Measurements from ENCODE around the gene KASH5.
"Not testable (repeated sequence)": the region's sequence is repeated elsewhere in the genome, so short reads cannot be mapped to it uniquely, and the experiment has no call there.

Gene KASH5

GRCh38 chr19:49438261-49438660 is 50.2 kb downstream of the KASH5 start:
- DNase-seq (ENCODE audit: low read depth) = no peak

DNA sequence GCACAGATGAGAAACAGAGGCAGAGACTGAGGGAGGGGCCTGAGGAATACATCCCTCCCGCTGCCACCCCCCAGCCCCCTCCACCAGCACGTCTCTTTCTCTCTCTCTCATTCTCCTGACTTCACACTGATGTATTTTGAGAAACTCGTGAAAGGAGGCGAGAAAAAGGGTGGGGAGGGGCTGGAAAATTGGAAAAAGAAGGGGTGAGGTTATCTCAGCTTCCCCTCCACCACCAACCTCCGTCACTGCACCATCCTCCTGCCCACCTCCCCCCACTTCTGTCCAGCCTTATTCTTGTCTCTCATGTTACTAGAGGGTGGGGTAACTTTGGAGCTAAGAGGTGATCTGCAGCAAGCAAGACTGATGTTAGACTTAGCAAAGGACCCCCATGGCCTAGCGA is 51.8 kb downstream of the KASH5 start:
- no peak for DNase-seq (ENCODE audit: low read depth)

GRCh38 chr19:49440439-49441209 is 52.6 kb downstream of the KASH5 start:
- no peak for DNase-seq (ENCODE audit: low read depth)

GRCh38 chr19:49441210-49441959 is 53.3 kb downstream of the KASH5 start, which contains the start of gene SLC17A7:
TSS of gene SLC17A7 (minus strand) at chr19:49441527. CDS start at chr19:49441379, 148 bp downstream.
- no peak for DNase-seq (ENCODE audit: low read depth)

DNA sequence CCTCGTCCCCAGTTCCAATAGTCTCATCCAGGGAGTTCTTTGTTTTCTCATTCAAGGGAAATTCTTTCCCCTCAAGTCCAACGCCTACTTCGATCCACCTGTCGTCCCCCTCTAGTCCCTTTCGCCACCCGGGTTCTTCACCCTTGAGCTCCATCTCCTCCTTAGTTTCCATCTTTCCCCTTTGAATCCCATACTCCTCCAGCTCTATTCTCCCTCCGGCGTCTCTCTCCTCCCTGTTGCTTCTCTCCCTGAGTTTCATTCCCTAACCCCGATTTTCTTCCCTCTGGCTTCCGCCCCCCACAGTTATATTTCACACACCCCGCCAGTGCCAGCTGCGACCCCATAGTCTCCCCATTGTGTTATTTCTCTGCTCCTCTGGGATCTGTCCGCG is 53.9 kb downstream of the KASH5 start:
- DNase-seq (ENCODE audit: low read depth) = no peak

DNA sequence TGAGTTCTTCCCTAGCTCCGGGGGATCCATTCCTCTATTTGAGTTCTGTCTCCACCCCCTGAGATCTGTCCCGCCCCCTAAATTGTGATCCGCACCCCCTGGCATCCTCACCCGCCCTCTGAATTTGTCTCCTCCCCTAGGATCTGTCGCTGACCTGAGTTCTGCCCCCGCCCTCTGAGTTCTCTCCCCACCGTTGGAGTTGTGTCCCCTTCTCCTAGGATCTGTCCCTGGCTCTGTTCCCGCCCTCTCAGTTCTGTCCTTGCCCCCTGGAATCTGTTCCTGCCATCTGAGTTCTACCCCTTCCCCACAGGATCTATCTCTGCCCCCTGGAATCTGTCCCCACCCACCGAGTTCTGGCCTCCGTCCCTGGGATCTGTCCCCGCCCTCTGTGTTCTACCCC is 54.3 kb downstream of the KASH5 start:
- no peak for DNase-seq (ENCODE audit: low read depth)

GRCh38 chr19:49442771-49443365 is 54.8 kb downstream of the KASH5 start:
- DNase-seq (ENCODE audit: low read depth) = peak; percentile 67

DNA sequence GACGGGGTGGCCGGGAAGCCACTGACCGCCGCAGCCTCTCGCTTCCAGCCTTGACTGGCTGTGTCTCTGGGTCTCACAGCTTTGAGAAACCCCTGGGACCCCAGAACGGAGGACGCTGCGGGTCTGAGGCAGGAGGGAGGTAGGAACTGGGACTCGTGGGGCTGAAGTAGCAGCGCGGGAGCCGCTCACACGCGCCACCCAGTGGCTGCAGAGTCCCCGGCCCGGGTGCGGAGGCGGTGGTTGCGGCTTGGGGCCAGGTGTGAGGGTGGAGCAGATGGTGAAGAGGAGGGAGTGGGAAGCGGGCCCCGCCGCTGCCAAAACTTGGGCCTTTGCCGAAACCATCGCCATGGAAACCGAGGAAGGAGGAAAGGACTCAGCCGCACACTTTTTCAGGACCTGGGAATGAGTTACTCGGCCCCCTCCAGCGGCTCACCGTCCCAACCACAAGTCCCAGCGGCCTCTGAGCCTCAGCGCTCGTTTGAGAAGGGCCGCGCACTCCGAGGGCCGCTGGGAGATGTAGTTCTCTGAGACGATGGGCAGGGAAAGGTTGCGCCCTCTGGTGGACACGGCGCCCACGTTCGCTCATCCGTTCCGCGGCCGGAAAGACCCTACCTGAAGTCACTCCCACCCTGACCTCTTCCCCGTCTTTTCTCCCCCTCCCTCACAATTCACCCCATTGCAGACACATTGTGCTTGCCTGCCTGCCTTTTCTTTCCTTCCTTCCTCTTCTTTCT is 55.5 kb downstream of the KASH5 start:
- peak; percentile 86 for DNase-seq (ENCODE audit: low read depth)

GRCh38 chr19:49444100-49444700 is 56.2 kb downstream of the KASH5 start:
- not testable (repeated sequence) for DNase-seq (ENCODE audit: low read depth)

- DNase-seq (ENCODE audit: low read depth) = no peak
Measured at GRCh38 chr19:49445997-49446396, 57.9 kb downstream of the KASH5 start.

GRCh38 chr19:49447485-49448431 is 59.7 kb downstream of the KASH5 start:
- DNase-seq (ENCODE audit: low read depth) = no peak

DNA sequence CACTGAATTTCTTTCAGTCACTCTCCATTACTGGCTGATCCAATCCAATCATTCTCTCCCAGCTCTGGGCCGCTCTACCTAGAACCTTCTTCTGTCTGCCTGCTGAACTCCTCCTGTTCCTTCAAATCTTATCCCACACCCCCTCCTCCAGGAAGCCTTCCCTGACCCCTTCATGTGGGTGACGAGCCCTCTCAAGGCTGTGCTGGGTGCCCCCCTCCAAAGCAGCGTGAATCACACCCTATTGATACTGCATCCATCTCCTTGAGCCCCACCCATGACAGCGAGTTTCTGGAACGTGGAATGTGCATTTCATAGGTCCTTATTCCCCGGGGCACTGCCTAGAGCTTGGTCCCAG is 60.4 kb downstream of the KASH5 start:
- no peak for DNase-seq (ENCODE audit: low read depth)

DNA sequence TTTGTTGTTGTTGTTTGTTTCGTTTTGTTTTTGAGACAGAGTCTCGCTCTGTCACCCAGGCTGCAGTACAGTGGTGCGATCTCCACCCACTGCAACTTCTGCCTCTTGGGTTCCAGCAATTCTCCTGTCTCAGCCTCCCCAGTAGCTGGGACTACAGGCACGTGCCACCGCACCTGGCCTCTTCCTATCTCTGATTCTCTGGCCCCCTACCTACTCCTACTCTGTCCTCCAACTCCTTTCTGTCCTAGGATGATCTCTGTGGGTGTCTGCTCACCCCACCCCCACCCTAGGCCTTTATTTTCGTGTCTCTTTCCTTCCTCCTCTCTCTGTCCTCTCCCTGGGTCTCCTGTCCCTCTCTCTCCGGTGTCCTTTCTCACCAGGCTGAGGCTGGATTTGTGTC is 62.4 kb downstream of the KASH5 start:
- DNase-seq (ENCODE audit: low read depth) = no peak

- peak; percentile 99 for DNase-seq (ENCODE audit: low read depth)
Measured at GRCh38 chr19:49451430-49452181, 63.6 kb downstream of the KASH5 start, which contains the start of gene PIH1D1. TSS of gene PIH1D1 (minus strand) at chr19:49451814. CDS start at chr19:49451574, 240 bp downstream.

GRCh38 chr19:49453013-49453756 is 65.1 kb downstream of the KASH5 start, which contains the start of gene ALDH16A1:
TSS of gene ALDH16A1 (plus strand) at chr19:49453225. CDS start at chr19:49453332, 107 bp downstream.
- peak; percentile 97 for DNase-seq (ENCODE audit: low read depth)

GRCh38 chr19:49453757-49454240 is 65.8 kb downstream of the KASH5 start:
- no peak for DNase-seq (ENCODE audit: low read depth)

- DNase-seq (ENCODE audit: low read depth) = peak; percentile 57
Measured at GRCh38 chr19:49455773-49456172, 67.7 kb downstream of the KASH5 start.

DNA sequence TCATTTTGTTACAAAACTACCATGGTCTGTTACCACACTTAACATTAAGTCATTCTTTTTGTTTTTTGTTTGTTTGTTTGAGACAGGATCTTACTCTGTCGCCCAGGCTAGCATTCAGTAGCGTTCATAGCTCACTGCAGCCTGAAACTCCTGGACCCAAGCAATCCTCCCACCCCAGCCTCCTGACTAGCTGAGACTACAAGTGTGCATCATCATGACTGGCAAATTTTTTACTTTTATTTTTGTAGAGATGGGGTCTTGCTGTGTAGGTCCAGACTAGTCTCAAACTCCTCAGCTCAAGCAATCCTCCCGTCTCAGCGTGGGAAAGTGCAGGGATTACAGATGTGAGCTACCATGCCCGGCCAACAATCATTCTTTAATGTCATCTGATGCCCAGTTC is 68.3 kb downstream of the KASH5 start:
- DNase-seq (ENCODE audit: low read depth) = no peak

- no peak for DNase-seq (ENCODE audit: low read depth)
Measured at GRCh38 chr19:49458567-49458903, 70.5 kb downstream of the KASH5 start.
